ENCODE measurements around the gene TSPAN8.

- TF ChIP-seq, protein P1, sequence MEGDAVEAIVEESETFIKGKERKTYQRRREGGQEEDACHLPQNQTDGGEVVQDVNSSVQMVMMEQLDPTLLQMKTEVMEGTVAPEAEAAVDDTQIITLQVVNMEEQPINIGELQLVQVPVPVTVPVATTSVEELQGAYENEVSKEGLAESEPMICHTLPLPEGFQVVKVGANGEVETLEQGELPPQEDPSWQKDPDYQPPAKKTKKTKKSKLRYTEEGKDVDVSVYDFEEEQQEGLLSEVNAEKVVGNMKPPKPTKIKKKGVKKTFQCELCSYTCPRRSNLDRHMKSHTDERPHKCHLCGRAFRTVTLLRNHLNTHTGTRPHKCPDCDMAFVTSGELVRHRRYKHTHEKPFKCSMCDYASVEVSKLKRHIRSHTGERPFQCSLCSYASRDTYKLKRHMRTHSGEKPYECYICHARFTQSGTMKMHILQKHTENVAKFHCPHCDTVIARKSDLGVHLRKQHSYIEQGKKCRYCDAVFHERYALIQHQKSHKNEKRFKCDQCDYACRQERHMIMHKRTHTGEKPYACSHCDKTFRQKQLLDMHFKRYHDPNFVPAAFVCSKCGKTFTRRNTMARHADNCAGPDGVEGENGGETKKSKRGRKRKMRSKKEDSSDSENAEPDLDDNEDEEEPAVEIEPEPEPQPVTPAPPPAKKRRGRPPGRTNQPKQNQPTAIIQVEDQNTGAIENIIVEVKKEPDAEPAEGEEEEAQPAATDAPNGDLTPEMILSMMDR (IDR thresholded peaks at IDR 0.05 in 2 of 3, conservative IDR thresholded peaks at IDR 0.05 in 1 of 3; ENCODE audit: control insufficient read depth in 2 of 3, extremely low read depth in 1 of 3, insufficient read depth in 1 of 3, low read depth in 3 of 3, low read length in 3 of 3): no peak
- no peak for TF ChIP-seq IRF4 (IDR thresholded peaks at IDR 0.05; ENCODE audit: low read depth, low read length)
- no peak for TF ChIP-seq POLR2AphosphoS5 (IDR thresholded peaks at IDR 0.05; ENCODE audit: low read length)
- TF ChIP-seq TARDBP (IDR thresholded peaks at IDR 0.05; ENCODE audit: borderline replicate concordance): no peak
- no peak for TF ChIP-seq EZH2 (IDR thresholded peaks at IDR 0.05; ENCODE audit: borderline replicate concordance, control insufficient read depth, low read depth, low read length)
- TF ChIP-seq ATF7 (IDR thresholded peaks at IDR 0.05; ENCODE audit: low read depth): no peak
- no peak for TF ChIP-seq FOXM1 (IDR thresholded peaks at IDR 0.05; ENCODE audit: low read depth, low read length)
- no peak for TF ChIP-seq JUNB (IDR thresholded peaks at IDR 0.05)
- no peak for TF ChIP-seq SRF (IDR thresholded peaks at IDR 0.05; ENCODE audit: low read depth in 2 of 2, low read length in 2 of 2)
- TF ChIP-seq MXI1 (IDR thresholded peaks at IDR 0.05; ENCODE audit: low read depth, low read length): no peak
- no peak for TF ChIP-seq ZNF384 (IDR thresholded peaks at IDR 0.05; ENCODE audit: borderline replicate concordance, low read depth, low read length)
- TF ChIP-seq RCOR1 (conservative IDR thresholded peaks at IDR 0.05; ENCODE audit: low read depth, low read length): no peak
- TF ChIP-seq GABPA (IDR thresholded peaks at IDR 0.05; ENCODE audit: low read depth): no peak
- TF ChIP-seq KDM1A (IDR thresholded peaks at IDR 0.05; ENCODE audit: borderline replicate concordance): no peak
Measured at GRCh38 chr12:71135077-71135811, 22.6 kb downstream of the TSPAN8 start.
